Activated CD8-positive, alpha-beta memory T cell treated with anti-CD3 and anti-CD28 coated beads for 48 hours (primary cell): Measurements from ENCODE around the gene PTPRD.

ENCODE experiments used
- DNase-seq, 3 experiments: peaks; one replicate each; pipeline ENCODE4 v3.0.0-alpha.2; 2020; ENCODE audit warnings: low read depth in 2 of 3, low spot score in 2 of 3

The PTPRD gene

GRCh38 chr9:10204276-10204675 lies 408.5 kb downstream of the PTPRD start:
- no peak for DNase-seq

GRCh38 chr9:10173561-10173960 lies 439.2 kb downstream of the PTPRD start:
- DNase-seq, result no peak

- no peak for DNase-seq
These were observed 440.3 kb downstream of the PTPRD start for GRCh38 chr9:10172476-10172875.

GRCh38 chr9:10168241-10168640 lies 444.6 kb downstream of the PTPRD start:
- DNase-seq, result no peak

GRCh38 chr9:10148796-10149195 lies 464.0 kb downstream of the PTPRD start:
- DNase-seq, result no peak

- no peak for DNase-seq
These were observed 466.1 kb downstream of the PTPRD start for GRCh38 chr9:10146517-10147331.

GRCh38 chr9:10144355-10144754 lies 468.4 kb downstream of the PTPRD start:
- DNase-seq, result no peak

GRCh38 chr9:10135553-10135952 lies 477.2 kb downstream of the PTPRD start:
- DNase-seq, result no peak

GRCh38 chr9:10134266-10134665 lies 478.5 kb downstream of the PTPRD start:
- DNase-seq, result no peak

- DNase-seq, result no peak
These were observed 482.6 kb downstream of the PTPRD start for GRCh38 chr9:10130061-10130675.

GRCh38 chr9:10127867-10128266 lies 484.9 kb downstream of the PTPRD start:
- DNase-seq, result no peak

- no peak for DNase-seq
These were observed 500.0 kb downstream of the PTPRD start for GRCh38 chr9:10112798-10113197.

- DNase-seq, result no peak
These were observed 500.7 kb downstream of the PTPRD start for GRCh38 chr9:10112070-10112469.

GRCh38 chr9:10108815-10109214 lies 504.0 kb downstream of the PTPRD start:
- DNase-seq, result no peak

- no peak for DNase-seq
These were observed 508.0 kb downstream of the PTPRD start for GRCh38 chr9:10104774-10105173.

- no peak for DNase-seq
These were observed 517.6 kb downstream of the PTPRD start for GRCh38 chr9:10095208-10095607.

- no peak for DNase-seq
These were observed 518.2 kb downstream of the PTPRD start for GRCh38 chr9:10094563-10094962.

GRCh38 chr9:10080012-10080411 lies 532.8 kb downstream of the PTPRD start:
- DNase-seq, result no peak

- DNase-seq, result no peak
These were observed 533.4 kb downstream of the PTPRD start for GRCh38 chr9:10079284-10079964.

GRCh38 chr9:10071579-10071978 lies 541.2 kb downstream of the PTPRD start:
- DNase-seq, result no peak

- DNase-seq, result no peak
These were observed 550.0 kb downstream of the PTPRD start for GRCh38 chr9:10062629-10063395.
